Fibroblast of mammary gland (primary cell): ENCODE measurements around the gene SCLT1.
"Not testable (repeated sequence)": the region's sequence is repeated elsewhere in the genome, so short reads cannot be mapped to it uniquely, and the experiment has no call there.

Experiments used
- DNase-seq: peaks from one replicate; pipeline ENCODE4 v3.0.0-alpha.2; 2010; ENCODE audit warnings: low read depth
- H3K4me3 ChIP-seq: 2 replicates; pipeline ENCODE4 v1.5.1; 2011; ENCODE audit warnings: low read depth, mild to moderate bottlenecking, low read length, moderate library complexity; ENCODE audit not compliant: control insufficient read depth
- CTCF ChIP-seq: conservative IDR thresholded peaks from 2 replicates; pipeline ENCODE4 v1.5.1; 2011; ENCODE audit warnings: low read depth, low read length, inconsistent platforms; ENCODE audit not compliant: control insufficient read depth, insufficient read depth

The SCLT1 gene

GRCh38 chr4:129093191-129093920 lies at the start of gene SCLT1:
Gene SCLT1, minus strand, starts transcription at chr4:129093539. Its CDS starts 436 bp downstream, at chr4:129093103.
- DNase-seq = peak; percentile 99
- peak within 1 kb of the TSS; percentile 94 for H3K4me3 ChIP-seq
- no peak for TF ChIP-seq CTCF

- peak; percentile 5 for DNase-seq
- H3K4me3 ChIP-seq = no peak overlapping the region
- TF ChIP-seq CTCF = peak; percentile 20
These were observed 47.2 kb upstream of the SCLT1 start for GRCh38 chr4:129140521-129140920.

- no peak for DNase-seq
- H3K4me3 ChIP-seq = no peak overlapping the region
- TF ChIP-seq CTCF = no peak
These were observed 45.6 kb upstream of the SCLT1 start for GRCh38 chr4:129138810-129139496.

- no peak overlapping the region for H3K4me3 ChIP-seq
- no peak for TF ChIP-seq CTCF
- no peak for DNase-seq
These were observed 43.1 kb upstream of the SCLT1 start for GRCh38 chr4:129136433-129136832.

- no peak overlapping the region for H3K4me3 ChIP-seq
- DNase-seq = no peak
- TF ChIP-seq CTCF = no peak
These were observed 38.0 kb upstream of the SCLT1 start for GRCh38 chr4:129131343-129131742.

GRCh38 chr4:129129143-129129542 lies 35.8 kb upstream of the SCLT1 start:
- no peak for DNase-seq
- no peak for TF ChIP-seq CTCF
- no peak overlapping the region for H3K4me3 ChIP-seq

GRCh38 chr4:129126614-129127013 lies 33.3 kb upstream of the SCLT1 start:
- not testable (repeated sequence) for DNase-seq, H3K4me3 ChIP-seq
